A673 (cell line): Measurements from ENCODE around the gene TIMM10B.

Experiments
- EZH2 ChIP-seq: fragments of 200-600 bp; sonication (generic); IDR thresholded peaks from 2 replicates; pipeline ENCODE4 v1.6.1; 2017; ENCODE audit warnings: borderline replicate concordance, low read depth, mild to moderate bottlenecking, mixed read lengths, antibody characterized with exemption, low read length; ENCODE audit not compliant: poor library complexity, severe bottlenecking
- TF ChIP-seq, protein P1 (sequence below): fragments of 300-800, 200-600 bp; sonication (generic); conservative IDR thresholded peaks from 2 replicates; pipeline ENCODE4 v1.5.1; 2017; ENCODE audit warnings: low read depth, mild to moderate bottlenecking, antibody characterized with exemption, low read length, moderate library complexity, mixed read lengths

DNA sequence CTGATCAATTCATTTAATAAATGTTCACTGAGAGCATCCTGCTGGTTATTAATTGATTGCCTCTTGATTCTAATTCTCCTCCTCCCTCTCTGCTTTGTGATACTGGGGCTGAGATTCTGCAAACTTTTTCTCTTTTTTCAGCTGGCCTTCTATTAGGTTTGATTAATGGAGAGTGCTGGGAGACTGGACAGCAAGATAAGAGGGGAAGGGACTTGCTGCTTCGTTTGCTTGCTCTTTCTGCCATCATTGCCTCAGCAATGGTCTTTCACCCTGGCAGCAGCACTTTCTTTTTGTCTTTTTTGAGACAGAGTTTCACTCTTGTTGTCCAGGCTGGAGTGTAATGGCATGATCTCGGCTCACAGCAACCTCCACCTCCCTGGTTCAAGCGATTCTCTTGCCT, 22.9 kb downstream of the TIMM10B start:
- TF ChIP-seq EZH2 = no peak
- TF ChIP-seq, protein P1, sequence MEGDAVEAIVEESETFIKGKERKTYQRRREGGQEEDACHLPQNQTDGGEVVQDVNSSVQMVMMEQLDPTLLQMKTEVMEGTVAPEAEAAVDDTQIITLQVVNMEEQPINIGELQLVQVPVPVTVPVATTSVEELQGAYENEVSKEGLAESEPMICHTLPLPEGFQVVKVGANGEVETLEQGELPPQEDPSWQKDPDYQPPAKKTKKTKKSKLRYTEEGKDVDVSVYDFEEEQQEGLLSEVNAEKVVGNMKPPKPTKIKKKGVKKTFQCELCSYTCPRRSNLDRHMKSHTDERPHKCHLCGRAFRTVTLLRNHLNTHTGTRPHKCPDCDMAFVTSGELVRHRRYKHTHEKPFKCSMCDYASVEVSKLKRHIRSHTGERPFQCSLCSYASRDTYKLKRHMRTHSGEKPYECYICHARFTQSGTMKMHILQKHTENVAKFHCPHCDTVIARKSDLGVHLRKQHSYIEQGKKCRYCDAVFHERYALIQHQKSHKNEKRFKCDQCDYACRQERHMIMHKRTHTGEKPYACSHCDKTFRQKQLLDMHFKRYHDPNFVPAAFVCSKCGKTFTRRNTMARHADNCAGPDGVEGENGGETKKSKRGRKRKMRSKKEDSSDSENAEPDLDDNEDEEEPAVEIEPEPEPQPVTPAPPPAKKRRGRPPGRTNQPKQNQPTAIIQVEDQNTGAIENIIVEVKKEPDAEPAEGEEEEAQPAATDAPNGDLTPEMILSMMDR = no peak
